Immature natural killer cell (primary cell): ENCODE data around the gene ANKRD55. TPM values are rescaled to one million over a fixed set of nuclear protein-coding genes. Genes with fewer than 3 reads are reported as not detected.
"Not testable (repeated sequence)": the region's sequence is repeated elsewhere in the genome, so short reads cannot be mapped to it uniquely, and the experiment has no call there.

Experiments
- DNase-seq, 3 donors: peaks; one replicate each; pipeline ENCODE4 v3.0.0; 2022; ENCODE audit warnings: mixed read lengths in 1 of 3
- H3K27ac Mint-ChIP-seq, 6 donors: one replicate each; pipeline ENCODE4 v1.8.0; 2020; ENCODE audit warnings: mixed read lengths in 6 of 6, mild to moderate bottlenecking in 5 of 6, inconsistent platforms in 4 of 6, moderate library complexity in 3 of 6
- H3K27me3 Mint-ChIP-seq, 3 donors: one replicate each; pipeline ENCODE4 v1.8.0; 2020 to 2021; ENCODE audit warnings: low read depth in 3 of 3, mild to moderate bottlenecking in 3 of 3, mixed read lengths in 3 of 3, moderate library complexity in 3 of 3, inconsistent platforms in 1 of 3
- H3K36me3 Mint-ChIP-seq, 3 donors: one replicate each; pipeline ENCODE4 v1.8.0; 2020; ENCODE audit warnings: mixed read lengths in 3 of 3, inconsistent platforms in 2 of 3, mild to moderate bottlenecking in 2 of 3
- H3K4me1 Mint-ChIP-seq, 2 donors: one replicate each; pipeline ENCODE4 v1.8.0; 2020; ENCODE audit warnings: inconsistent platforms in 2 of 2, mild to moderate bottlenecking in 2 of 2, mixed read lengths in 2 of 2, moderate library complexity in 1 of 2
- H3K4me3 Mint-ChIP-seq, 5 donors: one replicate each; pipeline ENCODE4 v1.8.0; 2020; ENCODE audit warnings: mild to moderate bottlenecking in 5 of 5, mixed read lengths in 5 of 5, inconsistent platforms in 3 of 5, moderate library complexity in 3 of 5
- H3K9me3 Mint-ChIP-seq, 6 donors: one replicate each; pipeline ENCODE4 v1.8.0; 2020; ENCODE audit warnings: mild to moderate bottlenecking in 6 of 6, mixed read lengths in 6 of 6, inconsistent platforms in 4 of 6, moderate library complexity in 3 of 6
- polyA plus RNA-seq, 3 donors: library from polyadenylated mRNA; unstranded; fragments of 300-500 nt; fragmentation: Illumina TruSeq; gene quantifications; one replicate each; pipeline ENCODE4 v1.2.3, GENCODE V29; 2021

The ANKRD55 gene
- polyA plus RNA-seq, 3 donors from 2014 or later, result 0.17 TPM; not detected in 2

GRCh38 chr5:56245481-56245880, 12.4 kb upstream of the ANKRD55 start:
- DNase-seq, result no peak
- Mint-ChIP-seq H3K27me3 (peaks cover 0 to 4% (median 2%) of the 10 kb centered on the region in 3 donors), H3K9me3 (peaks cover 0 to 15% (median under 1%) of the 10 kb centered on the region in 6 donors), H3K4me1 (no peaks in the 10 kb centered on the region), H3K27ac (no peak overlapping the region), H3K36me3 (no peaks in the 10 kb centered on the region), H3K4me3 (no peak overlapping the region)

GRCh38 chr5:56244627-56245026, 11.5 kb upstream of the ANKRD55 start:
- Mint-ChIP-seq H3K36me3 (no peaks in the 10 kb centered on the region), H3K4me1 (no peaks in the 10 kb centered on the region)
- no peak for DNase-seq

GRCh38 chr5:56242271-56242670, 9.1 kb upstream of the ANKRD55 start:
- H3K27me3 Mint-ChIP-seq, H3K36me3 Mint-ChIP-seq, H3K4me1 Mint-ChIP-seq, DNase-seq, H3K4me3 Mint-ChIP-seq, H3K27ac Mint-ChIP-seq: not testable (repeated sequence)
- peaks cover 0 to 11% (median 0%) of the 10 kb centered on the region in 6 donors for H3K9me3 Mint-ChIP-seq

More at GRCh38 chr5:56244627-56245026, 11.5 kb upstream of the ANKRD55 start:
- Mint-ChIP-seq H3K9me3 (peaks cover 0 to 15% (median under 1%) of the 10 kb centered on the region in 6 donors), H3K27me3 (peaks cover 0 to 4% (median 2%) of the 10 kb centered on the region in 3 donors), H3K27ac (no peak overlapping the region), H3K4me3 (no peak overlapping the region)

- H3K27me3 Mint-ChIP-seq, result peaks cover 2 to 13% (median 7%) of the 10 kb centered on the region in 3 donors
- no peak overlapping the region for H3K4me3 Mint-ChIP-seq
- no peak overlapping the region for H3K27ac Mint-ChIP-seq
Measured at GRCh38 chr5:56232538-56232937, 592 bp downstream of the ANKRD55 start.

GRCh38 chr5:56230576-56230975, 2.6 kb downstream of the ANKRD55 start:
- H3K36me3 Mint-ChIP-seq, result peaks cover 0 to 1% (median 0%) of the 10 kb centered on the region in 3 donors
- peaks cover 2 to 12% of the 10 kb centered on the region in 2 donors for H3K4me1 Mint-ChIP-seq
- no peak overlapping the region for H3K4me3 Mint-ChIP-seq
- no peak overlapping the region for H3K27ac Mint-ChIP-seq
- H3K9me3 Mint-ChIP-seq, result peaks cover 0 to 5% (median 0%) of the 10 kb centered on the region in 6 donors
- peaks cover 2 to 7% (median 5%) of the 10 kb centered on the region in 3 donors for H3K27me3 Mint-ChIP-seq
- no peak for DNase-seq

More at GRCh38 chr5:56232538-56232937, 592 bp downstream of the ANKRD55 start:
- H3K4me1 Mint-ChIP-seq, result no peaks in the 10 kb centered on the region
- DNase-seq, result no peak
- peaks cover 0 to 4% (median 0%) of the 10 kb centered on the region in 6 donors for H3K9me3 Mint-ChIP-seq
- H3K36me3 Mint-ChIP-seq, result peaks cover 0 to 5% (median 0%) of the 10 kb centered on the region in 3 donors

- Mint-ChIP-seq H3K4me1 (peaks cover 2 to 14% of the 10 kb centered on the region in 2 donors), H3K27me3 (peaks cover 2 to 11% (median 2%) of the 10 kb centered on the region in 3 donors), H3K9me3 (peaks cover 0 to 5% (median 0%) of the 10 kb centered on the region in 6 donors), H3K27ac (no peak overlapping the region), H3K36me3 (no peaks in the 10 kb centered on the region), H3K4me3 (no peak overlapping the region)
- DNase-seq, result no peak
Measured at GRCh38 chr5:56229111-56229510, 4.0 kb downstream of the ANKRD55 start.

GRCh38 chr5:56228631-56229030, 4.5 kb downstream of the ANKRD55 start:
- DNase-seq, result no peak
- Mint-ChIP-seq H3K4me1 (peaks cover 2 to 14% of the 10 kb centered on the region in 2 donors), H3K4me3 (no peak overlapping the region), H3K27ac (no peak overlapping the region), H3K36me3 (no peaks in the 10 kb centered on the region), H3K27me3 (peaks cover 2 to 12% (median 2%) of the 10 kb centered on the region in 3 donors), H3K9me3 (peaks cover 0 to 5% (median 0%) of the 10 kb centered on the region in 6 donors)

- no peak for DNase-seq
- H3K9me3 Mint-ChIP-seq, result peaks cover 0 to 5% (median 0%) of the 10 kb centered on the region in 6 donors
- no peak overlapping the region for H3K4me3 Mint-ChIP-seq
- H3K36me3 Mint-ChIP-seq, result no peaks in the 10 kb centered on the region
- peaks cover 0 to 13% (median 3%) of the 10 kb centered on the region in 3 donors for H3K27me3 Mint-ChIP-seq
- peaks cover 2 to 14% of the 10 kb centered on the region in 2 donors for H3K4me1 Mint-ChIP-seq
- H3K27ac Mint-ChIP-seq, result no peak overlapping the region
Measured at GRCh38 chr5:56227691-56228090, 5.4 kb downstream of the ANKRD55 start.

- peaks cover 2 to 14% of the 10 kb centered on the region in 2 donors for H3K4me1 Mint-ChIP-seq
- H3K9me3 Mint-ChIP-seq, H3K36me3 Mint-ChIP-seq, H3K27ac Mint-ChIP-seq, DNase-seq, H3K27me3 Mint-ChIP-seq, H3K4me3 Mint-ChIP-seq: not testable (repeated sequence)
Measured at GRCh38 chr5:56223298-56223697, 9.8 kb downstream of the ANKRD55 start.

GRCh38 chr5:56221601-56222000, 11.5 kb downstream of the ANKRD55 start:
- not testable (repeated sequence) for H3K9me3 Mint-ChIP-seq, DNase-seq, H3K27me3 Mint-ChIP-seq, H3K27ac Mint-ChIP-seq, H3K4me3 Mint-ChIP-seq, H3K36me3 Mint-ChIP-seq
- peaks cover 2 to 13% of the 10 kb centered on the region in 2 donors for H3K4me1 Mint-ChIP-seq

GRCh38 chr5:56215019-56215830, 17.9 kb downstream of the ANKRD55 start:
- Mint-ChIP-seq H3K27ac (no peak overlapping the region), H3K27me3 (peaks cover 0 to 11% (median 0%) of the 10 kb centered on the region in 3 donors), H3K4me1 (no peaks in the 10 kb centered on the region), H3K4me3 (no peak overlapping the region), H3K9me3 (peaks cover 0 to 9% (median 2%) of the 10 kb centered on the region in 6 donors), H3K36me3 (no peaks in the 10 kb centered on the region)
- DNase-seq, result no peak

- not testable (repeated sequence) for DNase-seq, H3K9me3 Mint-ChIP-seq, H3K4me1 Mint-ChIP-seq, H3K4me3 Mint-ChIP-seq, H3K36me3 Mint-ChIP-seq, H3K27ac Mint-ChIP-seq, H3K27me3 Mint-ChIP-seq
Measured at GRCh38 chr5:56213886-56214535, 19.1 kb downstream of the ANKRD55 start.

- no peak for DNase-seq
- Mint-ChIP-seq H3K36me3 (no peaks in the 10 kb centered on the region), H3K4me1 (no peaks in the 10 kb centered on the region), H3K27me3 (peaks cover 0 to 6% (median 0%) of the 10 kb centered on the region in 3 donors), H3K4me3 (no peak overlapping the region), H3K27ac (no peak overlapping the region), H3K9me3 (peaks cover 0 to 7% (median under 1%) of the 10 kb centered on the region in 6 donors)
Measured at GRCh38 chr5:56212130-56212879, 20.8 kb downstream of the ANKRD55 start.
